ENCODE measurements around the gene MAN1C1.

Gene MAN1C1

DNA sequence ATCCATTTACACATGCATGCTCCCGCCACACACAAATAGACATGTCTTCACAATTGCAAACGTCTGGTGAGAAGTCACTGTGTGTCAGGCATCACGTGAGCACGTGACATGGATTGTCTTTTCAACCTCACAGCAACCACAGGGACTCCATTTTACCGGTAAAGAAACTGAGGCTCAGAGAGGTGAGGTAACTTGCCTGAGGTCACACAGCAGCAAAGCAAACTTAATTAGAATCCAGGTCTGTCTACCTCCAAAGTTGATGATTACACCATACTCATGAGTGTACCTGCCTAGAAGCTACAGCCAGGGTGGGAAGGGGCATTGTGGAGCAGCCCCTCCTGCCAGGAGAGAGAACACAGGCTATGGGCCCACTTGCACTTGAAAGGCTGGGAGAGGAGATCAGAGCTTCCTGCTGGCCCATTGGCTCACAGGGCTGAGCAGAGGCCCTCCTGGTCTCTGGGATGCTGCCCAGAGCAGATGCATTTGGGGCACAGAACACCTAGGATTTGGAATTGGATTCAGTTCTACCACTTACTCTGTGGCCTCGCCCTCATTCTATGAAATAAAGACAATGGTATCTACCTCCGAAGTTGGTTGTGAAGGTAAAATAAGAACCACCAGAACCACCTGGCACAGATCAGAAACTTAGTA is 139.0 kb downstream of the MAN1C1 start:
- Mint-ChIP-seq H3K4me1 (peaks cover 27% of the 10 kb centered on the region), H3K36me3 (ENCODE audit: low read depth) (no peaks in the 10 kb centered on the region), H3K27me3 (ENCODE audit: low read depth) (peaks cover 49% of the 10 kb centered on the region), H3K9me3 (no peaks in the 10 kb centered on the region), H3K27ac (no peak overlapping the region), H3K4me3 (no peak overlapping the region)
- TF ChIP-seq CTCF (IDR thresholded peaks at IDR 0.05; ENCODE audit: unreplicated experiment in 3 of 3): no peak

- H3K4me1 Mint-ChIP-seq: peaks cover 27% of the 10 kb centered on the region
- H3K4me3 Mint-ChIP-seq: no peak overlapping the region
- no peaks in the 10 kb centered on the region for H3K36me3 Mint-ChIP-seq (ENCODE audit: low read depth)
- H3K27me3 Mint-ChIP-seq (ENCODE audit: low read depth): peaks cover 52% of the 10 kb centered on the region
- H3K9me3 Mint-ChIP-seq: no peaks in the 10 kb centered on the region
- H3K27ac Mint-ChIP-seq: no peak overlapping the region
- no peak for TF ChIP-seq CTCF (IDR thresholded peaks at IDR 0.05; ENCODE audit: unreplicated experiment in 3 of 3)
Measured at GRCh38 chr1:25756215-25756614, 139.6 kb downstream of the MAN1C1 start.

DNA sequence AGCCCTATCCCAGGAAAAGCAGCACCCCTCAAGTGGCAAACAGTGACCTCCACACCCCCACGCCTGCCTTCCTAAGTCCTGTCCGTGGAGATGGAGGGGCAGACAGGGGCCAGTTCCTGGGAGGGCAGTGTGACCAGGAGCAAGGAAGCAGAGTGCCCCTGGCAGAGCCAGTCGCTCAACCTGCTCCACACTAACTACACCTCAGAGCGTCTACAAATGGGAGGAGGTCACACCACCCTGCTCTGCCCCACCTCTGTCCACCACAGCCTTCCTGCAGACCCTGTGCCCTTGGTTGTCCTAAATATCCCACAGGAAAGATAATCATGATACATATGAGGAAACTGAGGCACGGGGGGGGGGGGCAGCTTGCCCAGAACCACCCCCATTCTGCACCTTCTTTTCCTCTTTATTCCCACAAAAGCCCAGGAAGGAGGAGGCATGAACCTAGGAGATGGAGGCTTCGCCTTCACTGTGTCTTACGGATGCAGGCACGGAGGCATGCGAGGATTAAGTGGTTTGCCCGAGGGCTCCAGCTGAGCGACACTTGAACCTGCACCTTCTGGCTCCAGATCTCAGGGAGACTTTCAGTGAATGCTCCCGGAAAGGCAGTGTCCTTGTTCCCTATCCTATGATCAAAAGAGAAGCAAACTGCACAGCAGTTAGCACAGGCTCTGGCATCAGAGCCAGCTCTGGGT is 140.7 kb downstream of the MAN1C1 start:
- Mint-ChIP-seq H3K27ac (no peak overlapping the region), H3K36me3 (ENCODE audit: low read depth) (no peaks in the 10 kb centered on the region), H3K4me1 (peaks cover 27% of the 10 kb centered on the region), H3K27me3 (ENCODE audit: low read depth) (peaks cover 54% of the 10 kb centered on the region), H3K9me3 (no peaks in the 10 kb centered on the region), H3K4me3 (no peak overlapping the region)
- no peak for TF ChIP-seq CTCF (IDR thresholded peaks at IDR 0.05; ENCODE audit: unreplicated experiment in 3 of 3)

GRCh38 chr1:25757846-25758185 is 141.2 kb downstream of the MAN1C1 start:
- peaks cover 57% of the 10 kb centered on the region for H3K27me3 Mint-ChIP-seq (ENCODE audit: low read depth)
- no peak overlapping the region for H3K27ac Mint-ChIP-seq
- no peaks in the 10 kb centered on the region for H3K36me3 Mint-ChIP-seq (ENCODE audit: low read depth)
- H3K9me3 Mint-ChIP-seq: no peaks in the 10 kb centered on the region
- peaks cover 27% of the 10 kb centered on the region for H3K4me1 Mint-ChIP-seq
- no peak for TF ChIP-seq CTCF (IDR thresholded peaks at IDR 0.05; ENCODE audit: unreplicated experiment in 3 of 3)
- no peak overlapping the region for H3K4me3 Mint-ChIP-seq

DNA sequence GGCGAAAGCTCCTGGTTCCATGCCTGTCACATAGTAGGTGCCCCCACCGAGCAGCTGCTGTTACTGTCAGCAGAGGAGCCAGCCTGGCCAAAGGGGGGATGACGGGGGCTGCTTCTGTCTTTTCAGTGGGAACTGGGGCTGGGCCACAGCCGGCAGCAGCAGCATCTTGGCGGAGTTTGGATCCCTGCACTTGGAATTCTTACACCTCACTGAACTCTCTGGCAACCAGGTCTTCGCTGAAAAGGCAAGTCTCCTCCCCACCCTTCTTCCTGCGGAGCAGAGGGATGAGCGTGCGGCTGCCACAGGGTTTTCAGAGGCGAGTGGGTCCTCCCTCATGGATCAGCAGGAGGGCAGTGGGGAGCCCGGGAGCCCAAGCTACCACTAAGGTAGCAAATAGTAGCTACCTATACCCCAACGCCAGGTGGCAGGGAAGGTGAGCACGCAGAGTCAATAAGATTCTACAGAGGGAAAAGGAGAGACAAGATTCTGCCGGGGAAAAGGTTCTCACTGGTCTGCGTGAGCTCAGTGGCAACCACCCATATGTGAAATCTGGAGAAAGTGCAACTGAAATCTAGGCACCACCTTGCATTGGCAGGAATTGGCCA is 142.0 kb downstream of the MAN1C1 start:
- TF ChIP-seq CTCF (IDR thresholded peaks at IDR 0.05; ENCODE audit: unreplicated experiment in 3 of 3): no peak
- Mint-ChIP-seq H3K4me1 (peaks cover 27% of the 10 kb centered on the region), H3K27ac (no peak overlapping the region), H3K27me3 (ENCODE audit: low read depth) (peaks cover 54% of the 10 kb centered on the region), H3K4me3 (no peak overlapping the region), H3K36me3 (ENCODE audit: low read depth) (no peaks in the 10 kb centered on the region), H3K9me3 (no peaks in the 10 kb centered on the region)

Measured in nephron (organoid).